Cardiac muscle cell (in vitro differentiated cells and primary cell): Measurements from ENCODE around the gene CES4A. TPM values are rescaled to one million over a fixed set of nuclear protein-coding genes. Genes with fewer than 3 reads are reported as not detected.
A peak's percentile ranks its signal among the peaks of the same experiment; 100 is the strongest.

Experiments used
- DNase-seq, 2 donors: peaks; one replicate each; pipeline versions ENCODE4 v3.0.0 to v3.0.0-alpha.2; 2010 to 2017; ENCODE audit warnings: low read depth in 1 of 2, low spot score in 1 of 2
- H3K27ac ChIP-seq: fragments of 200-600 bp; sonication (generic); 2 replicates; pipeline ENCODE4 v1.5.1; 2016
- H3K27me3 ChIP-seq: fragments of 200-600 bp; sonication (generic); 2 replicates; pipeline ENCODE4 v1.6.0; 2016; ENCODE audit warnings: control low read depth
- H3K36me3 ChIP-seq: fragments of 200-600 bp; sonication (generic); 2 replicates; pipeline ENCODE4 v1.5.1; 2016; ENCODE audit warnings: control low read depth
- H3K4me1 ChIP-seq: fragments of 200-600 bp; sonication (generic); 2 replicates; pipeline ENCODE4 v1.8.1; 2017; ENCODE audit warnings: low read depth, mild to moderate bottlenecking, mixed run types
- H3K4me3 ChIP-seq: fragments of 200-600 bp; sonication (generic); 2 replicates; pipeline ENCODE4 v1.5.1; 2016; ENCODE audit warnings: mild to moderate bottlenecking
- H3K9me3 ChIP-seq: fragments of 200-600 bp; sonication (generic); 2 replicates; pipeline ENCODE4 v1.5.1; 2017; ENCODE audit warnings: low read depth, mild to moderate bottlenecking, control low read depth
- polyA plus RNA-seq: library from polyadenylated mRNA; unstranded; fragments of >200 nt; fragmentation: Nextera tagmentation; extraction: Ambion mirVana; gene quantifications from 2 replicates; pipeline ENCODE4 v1.2.1, GENCODE V29; 2016
- total RNA-seq: library from RNA; depleted of rRNA; stranded (reverse); fragments of >200 nt; gene quantifications from 2 replicates; pipeline ENCODE4 v1.2.3, GENCODE V29; 2016
- TF ChIP-seq, protein P1 (sequence below): IDR thresholded peaks from 2 replicates; pipeline ENCODE4 v1.5.1; 2012; ENCODE audit warnings: low read depth, mild to moderate bottlenecking, low read length

Gene CES4A
- total and polyA plus RNA-seq, 2 experiments from 2014 or later = 14.7 to 15.7 TPM

DNA sequence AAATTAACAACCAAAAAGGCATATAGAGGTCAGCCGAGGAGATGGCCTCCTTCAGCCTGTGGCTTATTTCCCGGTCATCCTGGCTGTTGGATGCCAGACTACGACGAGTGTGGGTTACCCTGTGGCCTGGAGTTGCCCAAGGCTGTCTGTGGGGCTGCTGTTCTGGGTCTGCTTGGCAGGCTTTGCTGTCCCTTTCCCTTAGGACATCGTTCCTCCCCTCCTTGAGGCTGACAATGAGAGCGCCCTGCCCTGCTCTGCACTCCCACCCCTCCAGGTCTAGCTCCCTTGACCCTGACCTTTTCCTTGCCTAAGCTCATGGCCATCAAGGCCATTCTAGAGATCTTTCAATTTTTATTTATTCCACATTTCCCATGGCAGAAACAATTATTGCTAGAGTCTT, 38.7 kb downstream of the CES4A start:
- no peaks in the 10 kb centered on the region for H3K27me3 ChIP-seq
- no peak overlapping the region for H3K27ac ChIP-seq
- TF ChIP-seq, protein P1, sequence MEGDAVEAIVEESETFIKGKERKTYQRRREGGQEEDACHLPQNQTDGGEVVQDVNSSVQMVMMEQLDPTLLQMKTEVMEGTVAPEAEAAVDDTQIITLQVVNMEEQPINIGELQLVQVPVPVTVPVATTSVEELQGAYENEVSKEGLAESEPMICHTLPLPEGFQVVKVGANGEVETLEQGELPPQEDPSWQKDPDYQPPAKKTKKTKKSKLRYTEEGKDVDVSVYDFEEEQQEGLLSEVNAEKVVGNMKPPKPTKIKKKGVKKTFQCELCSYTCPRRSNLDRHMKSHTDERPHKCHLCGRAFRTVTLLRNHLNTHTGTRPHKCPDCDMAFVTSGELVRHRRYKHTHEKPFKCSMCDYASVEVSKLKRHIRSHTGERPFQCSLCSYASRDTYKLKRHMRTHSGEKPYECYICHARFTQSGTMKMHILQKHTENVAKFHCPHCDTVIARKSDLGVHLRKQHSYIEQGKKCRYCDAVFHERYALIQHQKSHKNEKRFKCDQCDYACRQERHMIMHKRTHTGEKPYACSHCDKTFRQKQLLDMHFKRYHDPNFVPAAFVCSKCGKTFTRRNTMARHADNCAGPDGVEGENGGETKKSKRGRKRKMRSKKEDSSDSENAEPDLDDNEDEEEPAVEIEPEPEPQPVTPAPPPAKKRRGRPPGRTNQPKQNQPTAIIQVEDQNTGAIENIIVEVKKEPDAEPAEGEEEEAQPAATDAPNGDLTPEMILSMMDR = no peak
- H3K36me3 ChIP-seq = no peaks in the 10 kb centered on the region
- H3K4me1 ChIP-seq = peaks cover 21% of the 10 kb centered on the region
- H3K4me3 ChIP-seq = no peak overlapping the region
- DNase-seq = no peak
- H3K9me3 ChIP-seq = no peaks in the 10 kb centered on the region

DNA sequence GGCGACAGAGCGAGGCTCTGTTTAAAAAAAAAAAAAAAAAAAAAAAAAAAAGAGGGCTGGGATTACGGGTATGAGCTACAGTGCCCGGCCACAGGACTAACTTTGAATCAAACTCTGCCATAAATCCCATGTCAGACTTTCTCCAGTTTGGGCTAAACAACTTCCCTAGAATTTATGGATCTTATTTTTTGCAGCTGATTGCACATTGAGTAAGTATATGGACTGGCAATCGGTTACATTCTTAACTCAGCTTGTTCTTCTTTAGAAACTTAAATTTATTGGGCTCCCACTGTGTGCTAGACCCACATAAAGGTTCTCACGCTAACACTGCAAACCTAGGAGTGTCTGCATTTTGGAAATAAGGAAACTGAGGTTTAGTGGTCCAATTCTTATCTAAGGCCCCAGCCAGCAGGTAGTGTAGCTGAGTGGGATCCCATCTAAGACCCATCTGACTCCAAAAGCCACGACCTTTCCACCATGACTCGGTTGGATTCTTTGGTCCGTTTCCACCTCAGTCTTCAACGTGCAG, 39.8 kb downstream of the CES4A start:
- Histone ChIP-seq H3K27me3 (no peaks in the 10 kb centered on the region), H3K4me1 (peaks cover 15% of the 10 kb centered on the region), H3K36me3 (no peaks in the 10 kb centered on the region), H3K27ac (peak overlapping the region; percentile 93), H3K9me3 (no peaks in the 10 kb centered on the region), H3K4me3 (peak overlapping the region; percentile 41)
- DNase-seq = no peak
- TF ChIP-seq, protein P1 = no peak

DNA sequence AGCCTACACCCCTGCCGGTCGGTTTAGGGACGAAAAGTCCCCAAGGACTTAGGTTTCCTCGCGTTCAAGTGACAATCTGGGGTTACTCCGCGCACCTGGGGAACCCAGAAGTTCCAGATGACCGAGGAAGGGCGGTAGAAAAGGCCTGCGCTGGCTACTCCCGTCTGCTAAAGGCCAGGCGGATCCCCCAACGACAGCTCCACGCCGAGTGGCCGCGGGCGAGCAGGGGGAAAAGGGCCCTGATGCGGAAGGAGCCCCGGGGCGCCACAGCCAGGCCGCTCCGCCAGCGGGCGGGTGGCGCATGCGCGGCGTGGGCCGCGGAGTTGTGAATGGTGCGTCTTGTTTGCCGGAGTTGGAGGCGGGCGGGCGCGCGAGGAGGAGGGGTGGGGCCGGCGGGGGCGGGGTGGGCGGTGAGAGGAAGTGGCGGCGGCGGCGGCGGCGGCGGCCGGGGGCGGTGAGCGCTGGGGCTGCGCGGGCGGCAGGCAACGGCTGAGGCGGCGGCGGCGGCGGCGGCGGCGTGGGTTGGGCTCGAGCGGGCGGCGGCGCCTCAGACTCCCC, 40.4 kb downstream of the CES4A start, which contains the start of gene CBFB:
CBFB (plus strand) TSS at position 454 of the 558 bp plus-strand sequence. CDS start 259 bp downstream, outside the sequence.
- Histone ChIP-seq H3K4me1 (peaks cover 15% of the 10 kb centered on the region), H3K27me3 (no peaks in the 10 kb centered on the region), H3K4me3 (peak within 1 kb of the TSS; percentile 93), H3K36me3 (no peaks in the 10 kb centered on the region), H3K27ac (peak within 1 kb of the TSS; percentile 93), H3K9me3 (no peaks in the 10 kb centered on the region)
- DNase-seq = peak; percentile 94 to 96
- TF ChIP-seq, protein P1 = no peak

DNA sequence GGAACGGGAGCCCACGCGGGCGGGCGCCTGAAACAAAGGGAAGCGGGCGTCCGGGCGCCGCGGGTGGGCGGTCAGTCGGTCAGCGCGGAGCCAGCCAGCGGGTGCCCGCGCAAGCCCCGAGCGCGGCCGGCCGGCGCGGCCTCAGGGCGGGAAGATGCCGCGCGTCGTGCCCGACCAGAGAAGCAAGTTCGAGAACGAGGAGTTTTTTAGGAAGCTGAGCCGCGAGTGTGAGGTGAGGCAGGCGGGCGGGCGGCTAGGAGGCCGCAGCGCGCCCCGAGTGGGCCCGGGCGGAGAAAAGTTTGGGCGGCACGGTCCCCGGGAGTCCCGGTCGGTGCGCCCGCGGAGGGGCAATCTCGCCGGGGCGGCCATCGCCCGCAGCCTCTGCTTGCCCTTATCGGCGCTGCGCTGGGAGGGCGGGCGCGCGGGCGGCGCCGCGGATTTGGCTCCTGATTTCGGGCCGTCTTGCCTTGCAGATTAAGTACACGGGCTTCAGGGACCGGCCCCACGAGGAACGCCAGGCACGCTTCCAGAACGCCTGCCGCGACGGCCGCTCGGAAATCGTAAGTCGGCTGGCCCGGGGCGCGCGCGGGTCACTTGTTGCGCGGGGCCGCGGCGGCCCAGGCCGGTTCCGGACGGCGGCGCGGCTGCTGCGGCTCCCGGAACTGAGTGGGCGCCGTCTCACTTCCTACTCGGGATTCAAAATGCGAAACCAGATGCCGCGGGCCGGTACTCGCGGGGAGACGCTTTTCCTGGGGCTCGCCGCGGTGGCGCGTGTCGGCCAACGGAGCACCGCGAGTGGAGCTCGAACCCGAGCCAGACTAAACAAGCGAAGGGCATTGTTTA, 41.1 kb downstream of the CES4A start:
- Histone ChIP-seq H3K27ac (peak overlapping the region; percentile 83), H3K27me3 (no peaks in the 10 kb centered on the region), H3K9me3 (no peaks in the 10 kb centered on the region), H3K4me1 (peaks cover 15% of the 10 kb centered on the region), H3K36me3 (no peaks in the 10 kb centered on the region), H3K4me3 (peak overlapping the region; percentile 93)
- DNase-seq = peak; percentile 51 to 68
- TF ChIP-seq, protein P1 = no peak

DNA sequence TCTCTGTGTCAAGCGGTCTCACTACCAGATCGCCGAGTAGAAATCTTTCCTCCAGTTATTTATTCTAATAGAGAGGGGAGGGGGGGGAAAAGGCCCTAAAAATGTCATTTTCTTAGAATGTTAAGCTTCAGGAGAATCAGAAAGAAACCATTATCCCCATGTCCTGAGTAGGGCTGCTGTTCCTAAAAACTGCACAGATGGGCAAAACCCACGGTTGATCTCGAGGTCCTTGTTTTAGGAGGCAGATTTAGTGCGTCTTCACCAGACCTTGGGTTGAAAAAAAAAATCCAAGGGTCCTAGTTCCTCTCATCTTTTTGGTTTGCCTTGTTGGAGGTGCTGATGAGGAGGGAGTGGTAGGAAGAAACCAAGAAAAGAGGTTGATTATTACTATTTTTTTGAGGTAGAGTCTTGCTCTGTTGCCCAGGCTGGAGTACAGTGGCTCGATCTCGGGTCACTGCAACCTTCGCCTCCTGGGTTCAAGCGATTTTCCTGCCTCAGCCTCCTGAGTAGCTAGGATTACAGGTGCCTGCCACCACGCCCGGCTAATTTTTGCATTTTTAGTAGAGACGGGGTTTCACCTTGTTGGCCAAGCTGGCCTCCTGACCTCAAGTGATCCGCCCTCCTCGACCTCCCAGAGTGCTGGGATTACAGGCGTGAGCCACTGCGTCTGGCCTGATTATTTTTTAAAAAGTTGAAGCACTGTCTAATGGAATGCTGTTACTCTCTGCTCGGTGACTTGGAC, 42.0 kb downstream of the CES4A start:
- DNase-seq = no peak
- TF ChIP-seq, protein P1 = no peak
- no peaks in the 10 kb centered on the region for H3K27me3 ChIP-seq
- H3K4me3 ChIP-seq = peak overlapping the region; percentile 93
- H3K4me1 ChIP-seq = peaks cover 11% of the 10 kb centered on the region
- H3K36me3 ChIP-seq = no peaks in the 10 kb centered on the region
- H3K27ac ChIP-seq = no peak overlapping the region
- H3K9me3 ChIP-seq = no peaks in the 10 kb centered on the region
